Measurements from ENCODE around the gene QRICH2.

DNA sequence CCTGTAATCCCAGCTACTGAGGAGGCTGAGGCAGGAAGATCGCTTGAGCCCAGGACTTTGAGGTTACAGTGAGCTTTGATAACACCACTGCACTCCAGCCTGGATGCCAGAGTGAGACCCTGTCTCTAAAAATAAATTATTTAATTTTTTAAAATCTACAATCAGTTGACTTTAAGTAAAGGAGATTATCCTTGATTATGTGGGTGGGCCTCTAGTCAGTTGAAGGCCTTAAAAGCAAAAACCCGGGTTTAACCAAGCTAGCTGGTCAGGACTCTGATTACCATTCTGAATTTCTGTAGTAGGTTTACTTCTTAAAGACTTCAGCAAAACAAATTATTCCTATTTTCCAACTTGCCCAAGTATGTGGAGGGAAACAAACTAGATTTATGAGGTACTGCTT, 72.2 kb downstream of the QRICH2 start:
- TF ChIP-seq, protein P1, sequence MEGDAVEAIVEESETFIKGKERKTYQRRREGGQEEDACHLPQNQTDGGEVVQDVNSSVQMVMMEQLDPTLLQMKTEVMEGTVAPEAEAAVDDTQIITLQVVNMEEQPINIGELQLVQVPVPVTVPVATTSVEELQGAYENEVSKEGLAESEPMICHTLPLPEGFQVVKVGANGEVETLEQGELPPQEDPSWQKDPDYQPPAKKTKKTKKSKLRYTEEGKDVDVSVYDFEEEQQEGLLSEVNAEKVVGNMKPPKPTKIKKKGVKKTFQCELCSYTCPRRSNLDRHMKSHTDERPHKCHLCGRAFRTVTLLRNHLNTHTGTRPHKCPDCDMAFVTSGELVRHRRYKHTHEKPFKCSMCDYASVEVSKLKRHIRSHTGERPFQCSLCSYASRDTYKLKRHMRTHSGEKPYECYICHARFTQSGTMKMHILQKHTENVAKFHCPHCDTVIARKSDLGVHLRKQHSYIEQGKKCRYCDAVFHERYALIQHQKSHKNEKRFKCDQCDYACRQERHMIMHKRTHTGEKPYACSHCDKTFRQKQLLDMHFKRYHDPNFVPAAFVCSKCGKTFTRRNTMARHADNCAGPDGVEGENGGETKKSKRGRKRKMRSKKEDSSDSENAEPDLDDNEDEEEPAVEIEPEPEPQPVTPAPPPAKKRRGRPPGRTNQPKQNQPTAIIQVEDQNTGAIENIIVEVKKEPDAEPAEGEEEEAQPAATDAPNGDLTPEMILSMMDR (IDR thresholded peaks at IDR 0.05; ENCODE audit: insufficient read depth, low read length, poor library complexity, severe bottlenecking), result no peak
- no peak for TF ChIP-seq EZH2phosphoT487 (conservative IDR thresholded peaks at IDR 0.05; ENCODE audit: low read length)
